Large intestine (tissue), 3 donors: ENCODE data around the gene CHD3. TPM values are rescaled to one million over a fixed set of nuclear protein-coding genes. Genes with fewer than 3 reads are reported as not detected.
"Not testable (repeated sequence)": the region's sequence is repeated elsewhere in the genome, so short reads cannot be mapped to it uniquely, and the experiment has no call there.

ENCODE experiments used
- DNase-seq, 2 donors: peaks; one replicate each; pipeline versions ENCODE4 v3.0.0 to v3.0.0-alpha.2; 2013
- H3K27ac ChIP-seq: one replicate; pipeline ENCODE4 v1.5.1; 2013; ENCODE audit warnings: low read length
- H3K27me3 ChIP-seq: 2 replicates; pipeline ENCODE4 v1.6.1; 2013; ENCODE audit warnings: low read length; ENCODE audit not compliant: control insufficient read depth, insufficient read depth
- H3K36me3 ChIP-seq: 2 replicates; pipeline ENCODE4 v1.6.1; 2013; ENCODE audit warnings: low read length; ENCODE audit not compliant: control insufficient read depth, insufficient read depth
- H3K4me1 ChIP-seq: one replicate; pipeline ENCODE4 v1.6.1; 2013; ENCODE audit warnings: low read length; ENCODE audit not compliant: control insufficient read depth, insufficient read depth
- H3K4me3 ChIP-seq: one replicate; pipeline ENCODE4 v1.5.1; 2013; ENCODE audit warnings: low read length
- H3K9me3 ChIP-seq: one replicate; pipeline ENCODE4 v1.6.1; 2013; ENCODE audit warnings: mild to moderate bottlenecking, low read depth, low read length, moderate library complexity; ENCODE audit not compliant: control insufficient read depth
- WGBS: methylation state at CpG from one replicate; pipeline ENCODE4 v1.1.5; 2013; ENCODE audit warnings: low lambda C conversion rate; ENCODE audit not compliant: insufficient coverage; 5-methylcytosine and 5-hydroxymethylcytosine counted together
- polyA plus RNA-seq: library from polyadenylated mRNA; unstranded; fragments of 120-200 nt; gene quantifications from one replicate; pipeline ENCODE4 v1.2.1, GENCODE V29; 2013

Gene CHD3
- polyA plus RNA-seq, 1 donor, result 73.8 TPM

DNA sequence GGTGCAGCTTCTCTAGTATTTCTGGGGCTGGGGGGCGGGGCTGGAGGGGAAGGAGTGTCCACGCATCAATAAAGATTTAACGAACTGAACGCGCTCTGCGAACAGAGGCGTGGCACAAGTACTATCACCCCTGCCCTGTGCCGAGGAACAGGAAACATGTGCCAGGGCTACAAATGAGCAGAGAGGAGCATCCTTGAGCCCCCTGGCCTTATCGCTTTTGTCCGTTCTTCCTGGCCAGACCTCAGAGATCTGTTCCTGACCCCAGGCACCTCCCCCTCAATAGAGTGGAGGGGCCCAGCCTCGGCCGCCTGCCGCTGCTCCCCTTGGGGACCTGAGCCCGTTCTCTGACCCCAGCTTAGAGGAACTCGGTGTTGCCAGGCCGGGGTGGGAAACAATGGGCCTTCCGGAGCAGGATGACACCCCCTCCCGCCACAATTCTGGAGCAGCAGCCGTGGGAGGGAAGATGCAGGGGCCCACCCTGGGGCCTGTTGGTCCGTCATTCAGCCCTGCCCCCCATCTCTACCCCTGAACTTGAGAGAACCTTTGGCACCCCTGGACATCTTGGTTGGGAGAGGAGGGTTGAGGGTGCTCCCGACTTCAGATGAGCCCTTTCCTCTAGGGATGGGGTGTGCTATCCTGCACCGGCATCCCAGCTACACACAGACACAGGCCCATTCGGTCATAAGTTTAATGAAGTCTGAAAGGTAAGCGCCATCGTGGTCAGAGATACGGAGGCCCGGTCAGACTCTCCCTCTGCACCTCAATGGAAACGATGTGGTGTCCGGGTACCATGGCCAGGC, 32.4 kb upstream of the CHD3 start:
- Histone ChIP-seq H3K27me3 (no peaks in the 10 kb centered on the region), H3K4me3 (peak overlapping the region; percentile 67), H3K36me3 (peaks cover 36% of the 10 kb centered on the region), H3K9me3 (peaks cover 3% of the 10 kb centered on the region), H3K4me1 (peaks cover 37% of the 10 kb centered on the region), H3K27ac (peak overlapping the region; percentile 93)
- DNase-seq, result peak; percentile 39 to 62
- WGBS, result no CpG with 5 or more reads among the region's 29 CpGs

DNA sequence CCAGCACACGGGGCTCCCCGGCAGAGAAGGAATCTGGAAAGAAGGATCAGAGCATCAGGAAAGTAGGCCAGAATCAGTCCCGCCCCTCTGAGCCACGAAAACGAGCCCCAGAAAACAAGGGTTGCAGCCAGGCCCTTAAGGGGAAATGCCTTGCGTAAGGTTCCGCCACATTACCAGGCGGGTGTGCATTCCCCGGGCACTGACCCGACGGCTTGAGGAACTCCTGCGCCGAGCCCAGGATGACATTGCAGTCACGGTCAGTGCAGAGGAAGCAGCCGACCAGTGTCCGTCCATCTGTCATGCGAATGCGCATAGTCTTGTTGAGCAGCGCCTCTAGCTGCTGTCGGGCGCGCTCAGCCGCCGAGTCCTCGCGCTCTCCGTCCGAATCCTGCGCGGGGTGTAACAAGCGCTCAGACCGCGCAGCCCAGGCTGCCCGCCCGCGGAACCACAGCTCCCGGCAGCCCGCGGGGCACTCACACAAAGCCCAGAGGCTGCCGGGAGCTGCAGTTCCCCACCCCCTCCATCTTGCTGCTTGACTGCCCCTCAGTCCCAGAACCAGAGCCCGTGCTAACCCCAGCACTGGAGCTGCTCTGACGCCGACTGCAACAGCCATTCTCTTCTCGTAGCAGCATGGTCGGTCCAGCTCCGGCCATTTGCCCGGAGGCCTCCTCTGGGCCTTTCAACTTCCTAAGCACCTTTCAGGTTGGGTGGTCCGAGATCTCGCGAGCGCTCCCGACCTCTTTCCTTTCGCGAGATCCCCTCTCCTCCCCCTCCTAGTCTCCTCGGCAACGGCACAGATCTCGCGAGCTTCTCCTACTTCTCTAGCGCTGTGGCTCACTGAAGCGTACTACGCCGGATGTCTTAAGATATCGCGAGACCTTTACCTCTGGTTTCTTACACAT, 31.5 kb upstream of the CHD3 start, which contains the start of gene NAA38:
TSS of gene NAA38 (minus strand) at position 749 of the 902 bp plus-strand sequence. CDS start at position 653, 96 bp downstream.
- Histone ChIP-seq H3K9me3 (peaks cover 3% of the 10 kb centered on the region), H3K27me3 (no peaks in the 10 kb centered on the region), H3K27ac (peak within 1 kb of the TSS; percentile 93), H3K4me1 (peaks cover 30% of the 10 kb centered on the region), H3K36me3 (peaks cover 36% of the 10 kb centered on the region), H3K4me3 (peak within 1 kb of the TSS; percentile 67)
- peak; percentile 99 to 100 for DNase-seq
- no CpG with 5 or more reads among the region's 64 CpGs for WGBS

DNA sequence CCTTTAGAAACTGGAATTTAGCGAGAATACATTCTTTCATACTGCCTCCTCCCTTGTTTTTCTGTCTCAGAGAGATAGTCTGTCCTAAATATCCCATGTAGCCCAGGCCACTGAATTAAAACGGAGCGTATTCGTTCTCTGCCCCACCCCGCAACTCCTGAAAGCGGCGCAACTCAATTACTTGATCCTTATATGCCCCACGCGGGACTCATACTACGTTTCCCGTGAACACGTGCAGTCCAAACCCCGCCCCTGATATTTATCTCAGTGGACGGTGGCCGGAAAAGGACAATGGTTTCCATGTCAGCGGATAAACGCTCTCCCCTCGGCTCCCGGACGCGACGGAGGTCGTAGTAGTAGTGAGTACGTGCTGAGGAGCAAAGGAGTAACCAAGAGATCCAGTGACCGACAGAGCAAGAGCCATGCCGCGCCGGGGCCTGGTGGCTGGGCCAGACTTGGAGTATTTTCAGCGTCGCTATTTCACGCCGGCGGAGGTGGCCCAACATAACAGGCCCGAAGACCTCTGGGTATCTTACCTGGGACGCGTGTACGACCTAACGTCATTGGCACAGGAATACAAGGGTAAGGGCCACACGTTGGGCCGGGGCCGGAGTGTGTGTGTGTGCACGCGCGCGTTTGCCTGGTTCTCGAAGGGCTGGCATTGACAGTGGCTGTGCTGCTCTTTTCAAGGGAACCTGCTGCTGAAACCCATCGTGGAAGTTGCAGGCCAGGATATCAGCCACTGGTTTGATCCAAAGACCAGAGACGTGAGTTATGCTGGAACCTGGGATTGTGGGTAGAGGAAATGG, 30.7 kb upstream of the CHD3 start, which contains the start of gene CYB5D1:
TSS of gene CYB5D1 (plus strand) at position 291 of the 809 bp plus-strand sequence. CDS start at position 423, 132 bp downstream.
- Histone ChIP-seq H3K36me3 (peaks cover 30% of the 10 kb centered on the region), H3K4me1 (peaks cover 28% of the 10 kb centered on the region), H3K27ac (peak within 1 kb of the TSS; percentile 93), H3K27me3 (no peaks in the 10 kb centered on the region), H3K9me3 (peaks cover 3% of the 10 kb centered on the region), H3K4me3 (peak within 1 kb of the TSS; percentile 67)
- peak; percentile 88 to 97 for DNase-seq
- WGBS, result 0% methylated on average over 1 of the region's 48 CpGs

DNA sequence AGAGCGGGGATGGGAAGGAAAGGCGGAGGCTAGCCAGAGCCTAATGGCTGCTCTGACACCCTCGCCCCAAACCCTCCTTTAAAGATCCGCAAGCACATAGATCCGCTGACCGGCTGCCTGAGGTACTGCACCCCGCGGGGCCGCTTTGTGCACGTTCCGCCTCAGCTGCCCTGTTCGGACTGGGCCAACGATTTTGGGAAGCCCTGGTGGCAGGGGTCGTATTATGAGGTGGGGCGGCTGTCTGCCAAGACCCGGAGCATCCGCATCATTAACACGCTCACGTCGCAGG, 30.1 kb upstream of the CHD3 start:
- peak in 1 of 2 donors; percentile 43 for DNase-seq
- WGBS, result no CpG with 5 or more reads among the region's 20 CpGs

DNA sequence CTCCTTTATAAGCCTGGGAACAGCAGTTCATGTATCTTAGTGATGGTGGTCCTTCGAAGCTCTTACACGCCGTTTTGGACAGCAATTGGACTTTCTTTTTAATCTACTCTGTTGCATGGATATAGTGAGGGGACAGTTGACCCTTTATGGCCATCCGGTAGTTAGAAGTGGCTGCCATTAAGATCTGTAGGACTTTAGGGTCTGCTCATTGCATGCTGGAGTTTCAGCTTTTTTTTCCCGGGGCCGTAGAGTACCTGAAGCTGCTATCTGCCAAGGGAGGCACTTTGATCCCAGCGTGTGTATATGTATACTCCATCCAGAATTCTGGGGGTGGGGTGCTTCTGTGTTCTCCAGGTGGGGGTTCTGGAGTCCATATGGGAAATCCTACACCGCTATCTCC, 29.6 kb upstream of the CHD3 start:
- no peak for DNase-seq
- no peak overlapping the region for H3K4me3 ChIP-seq
- peaks cover 22% of the 10 kb centered on the region for H3K36me3 ChIP-seq
- peaks cover 3% of the 10 kb centered on the region for H3K9me3 ChIP-seq
- no CpG with 5 or more reads among the region's 8 CpGs for WGBS
- H3K27me3 ChIP-seq, result no peaks in the 10 kb centered on the region
- H3K27ac ChIP-seq, result no peak overlapping the region
- H3K4me1 ChIP-seq, result peaks cover 28% of the 10 kb centered on the region

More for the DNA sequence above, 30.1 kb upstream of the CHD3 start:
- Histone ChIP-seq H3K9me3 (peaks cover 3% of the 10 kb centered on the region), H3K4me3 (peak overlapping the region; percentile 67), H3K36me3 (peaks cover 26% of the 10 kb centered on the region), H3K27ac (peak overlapping the region; percentile 93), H3K27me3 (no peaks in the 10 kb centered on the region), H3K4me1 (peaks cover 28% of the 10 kb centered on the region)

DNA sequence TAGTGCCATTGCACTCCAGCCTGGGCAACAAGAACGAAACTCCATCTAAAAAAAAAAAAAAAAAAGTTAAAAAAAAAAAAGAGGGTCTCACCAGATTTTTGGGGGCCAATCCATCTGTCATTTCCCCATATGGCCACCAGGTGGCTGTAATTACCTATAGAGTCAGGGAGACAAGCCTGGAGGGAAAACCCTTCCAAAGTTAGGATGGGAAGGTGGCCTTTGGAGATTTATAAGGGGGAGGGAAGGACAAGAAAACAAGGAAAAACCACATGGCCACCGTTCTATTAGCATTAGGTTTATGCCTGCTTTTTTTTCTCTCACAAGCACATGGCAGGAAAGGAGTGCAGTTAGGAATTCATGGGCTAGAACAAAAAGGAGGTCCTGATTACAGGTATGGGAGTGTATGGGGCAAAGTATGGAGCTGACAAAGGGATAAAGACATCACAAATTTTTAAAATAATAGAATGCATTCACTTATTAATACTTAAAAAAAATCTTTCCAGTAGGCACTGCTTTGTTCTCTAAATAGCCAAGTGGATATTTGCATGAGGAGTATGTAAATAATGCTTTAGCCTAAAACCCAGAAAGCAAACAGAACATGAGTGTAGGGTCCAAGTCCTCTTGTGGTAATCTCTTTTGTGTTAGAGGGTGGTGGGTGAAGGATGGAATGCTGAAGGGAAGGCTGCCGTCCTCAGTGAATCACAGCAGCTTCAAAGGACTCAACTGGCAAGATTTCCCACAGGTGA, 25.7 kb upstream of the CHD3 start:
- H3K36me3 ChIP-seq, result peaks cover 25% of the 10 kb centered on the region
- no peak for DNase-seq
- no CpG with 5 or more reads among the region's 3 CpGs for WGBS
- H3K4me1 ChIP-seq, result peaks cover 12% of the 10 kb centered on the region
- no peak overlapping the region for H3K4me3 ChIP-seq
- no peaks in the 10 kb centered on the region for H3K27me3 ChIP-seq
- H3K27ac ChIP-seq, result no peak overlapping the region
- H3K9me3 ChIP-seq, result no peaks in the 10 kb centered on the region

DNA sequence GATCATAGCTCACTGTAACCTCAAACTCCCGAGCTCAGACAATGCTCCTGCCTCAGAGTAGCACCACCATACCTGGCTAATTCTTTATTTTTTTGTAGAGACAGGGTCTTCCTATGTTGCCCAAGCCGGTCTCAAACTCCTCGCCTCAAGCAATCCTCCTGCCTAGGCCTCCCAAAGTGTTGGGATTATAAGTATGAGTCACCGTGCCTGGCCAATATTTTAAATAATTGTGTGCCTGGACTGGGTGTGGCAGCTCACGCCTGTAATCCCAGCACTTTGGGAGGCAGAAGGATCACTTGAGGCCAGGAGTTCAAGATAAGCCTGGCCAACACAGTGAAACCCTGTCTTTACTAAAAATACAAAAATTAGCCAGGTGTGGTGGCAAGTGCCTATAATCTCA, 24.2 kb upstream of the CHD3 start:
- no CpG with 5 or more reads among the region's 5 CpGs for WGBS
- not testable (repeated sequence) for DNase-seq, H3K9me3 ChIP-seq, H3K4me1 ChIP-seq, H3K27me3 ChIP-seq, H3K4me3 ChIP-seq, H3K27ac ChIP-seq
- peaks cover 30% of the 10 kb centered on the region for H3K36me3 ChIP-seq

DNA sequence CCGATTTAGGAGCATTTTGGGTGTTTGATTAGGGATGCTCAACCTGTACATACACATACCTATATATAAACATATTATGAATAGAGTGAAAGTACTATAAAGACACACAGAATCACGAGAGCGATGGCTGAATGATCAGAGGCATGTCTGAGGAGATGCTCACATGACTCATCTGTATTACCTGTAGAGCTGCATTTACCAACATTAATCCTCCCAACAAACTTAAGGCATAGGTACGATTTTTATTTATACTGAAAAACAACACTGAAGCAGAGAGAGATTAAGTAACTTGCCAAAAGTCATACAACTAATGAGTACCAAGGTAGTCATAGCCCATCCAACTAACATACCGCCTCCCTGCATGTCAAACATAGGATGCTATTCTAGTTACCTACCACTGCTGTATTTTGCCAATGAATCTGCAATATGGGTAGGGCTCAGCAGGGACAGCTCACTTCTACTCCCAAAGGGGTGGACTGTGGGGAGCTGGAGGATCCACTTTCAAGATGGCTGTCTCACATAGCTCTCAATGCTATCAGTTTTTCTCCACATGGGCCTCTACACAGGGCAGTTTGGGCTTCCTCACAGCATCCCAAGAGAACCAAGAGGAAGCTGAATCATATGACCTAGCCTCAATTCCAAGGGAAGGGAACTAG, 23.5 kb upstream of the CHD3 start:
- Histone ChIP-seq H3K4me1 (no peaks in the 10 kb centered on the region), H3K9me3 (no peaks in the 10 kb centered on the region), H3K27me3 (no peaks in the 10 kb centered on the region), H3K27ac (no peak overlapping the region), H3K36me3 (peaks cover 28% of the 10 kb centered on the region), H3K4me3 (no peak overlapping the region)
- no peak for DNase-seq
- WGBS, result no CpG with 5 or more reads among the region's 5 CpGs

DNA sequence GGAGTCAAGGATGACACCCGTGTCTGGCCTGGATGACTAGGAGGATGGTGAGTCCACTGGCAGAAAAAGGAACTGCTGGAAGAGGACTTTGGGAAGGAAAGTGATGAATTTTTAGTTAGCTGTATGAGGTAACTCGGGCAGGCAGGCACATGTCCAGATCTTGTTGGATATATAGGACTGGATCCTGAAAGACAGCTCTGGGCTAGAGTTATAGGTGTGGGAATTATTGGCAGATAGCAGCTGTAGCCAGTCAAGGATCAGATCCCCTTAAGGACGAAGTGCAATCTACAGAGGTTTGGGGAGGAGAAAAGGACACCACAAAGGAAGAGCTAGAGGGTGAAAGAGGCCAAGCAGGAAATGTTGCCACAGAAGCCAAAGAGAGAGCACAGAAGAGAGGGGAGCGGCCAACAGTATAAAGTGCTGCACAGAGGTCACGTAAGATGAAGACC, 20.7 kb upstream of the CHD3 start:
- WGBS, result 67% methylated on average over 1 of the region's 5 CpGs
- DNase-seq, result no peak
- H3K27ac ChIP-seq, result no peak overlapping the region

More for the DNA sequence above, 20.7 kb upstream of the CHD3 start:
- no peaks in the 10 kb centered on the region for H3K27me3 ChIP-seq
- H3K4me1 ChIP-seq, result no peaks in the 10 kb centered on the region
- H3K4me3 ChIP-seq, result no peak overlapping the region
- H3K9me3 ChIP-seq, result no peaks in the 10 kb centered on the region
- H3K36me3 ChIP-seq, result peaks cover 14% of the 10 kb centered on the region
